ENCODE results near the gene RIOK3. TPM values are rescaled to one million over a fixed set of nuclear protein-coding genes. Genes with fewer than 3 reads are reported as not detected.
A peak's percentile ranks its signal among the peaks of the same experiment; 100 is the strongest.

Gene RIOK3
- total RNA-seq, 2 donors from 2014 or later, result 71.5 to 95.4 TPM

- no peaks in the 10 kb centered on the region for H3K36me3 Mint-ChIP-seq
- H3K27me3 Mint-ChIP-seq, result no peaks in the 10 kb centered on the region
- H3K27ac Mint-ChIP-seq, result peak overlapping the region; percentile 66 to 69
- peaks cover 8 to 19% of the 10 kb centered on the region in 2 donors for H3K4me1 Mint-ChIP-seq (ENCODE audit: low read depth in 2 of 2)
- H3K9me3 Mint-ChIP-seq, result no peaks in the 10 kb centered on the region
- peak overlapping the region; percentile 90 for H3K4me3 Mint-ChIP-seq
- DNase-seq (ENCODE audit: low spot score), result peak; percentile 89
- peak; percentile 98 to 99 for ATAC-seq
Observed at GRCh38 chr18:23437357-23438045, 15.6 kb upstream of the RIOK3 start.

- H3K36me3 Mint-ChIP-seq, result no peaks in the 10 kb centered on the region
- peak overlapping the region; percentile 90 for H3K4me3 Mint-ChIP-seq
- peak overlapping the region in 1 of 2 donors; percentile 66 for H3K27ac Mint-ChIP-seq
- H3K9me3 Mint-ChIP-seq, result no peaks in the 10 kb centered on the region
- no peak for DNase-seq (ENCODE audit: low spot score)
- peaks cover 8 to 19% of the 10 kb centered on the region in 2 donors for H3K4me1 Mint-ChIP-seq (ENCODE audit: low read depth in 2 of 2)
- no peak for ATAC-seq
- H3K27me3 Mint-ChIP-seq, result no peaks in the 10 kb centered on the region
Observed at GRCh38 chr18:23438046-23438377, 15.1 kb upstream of the RIOK3 start.

DNA sequence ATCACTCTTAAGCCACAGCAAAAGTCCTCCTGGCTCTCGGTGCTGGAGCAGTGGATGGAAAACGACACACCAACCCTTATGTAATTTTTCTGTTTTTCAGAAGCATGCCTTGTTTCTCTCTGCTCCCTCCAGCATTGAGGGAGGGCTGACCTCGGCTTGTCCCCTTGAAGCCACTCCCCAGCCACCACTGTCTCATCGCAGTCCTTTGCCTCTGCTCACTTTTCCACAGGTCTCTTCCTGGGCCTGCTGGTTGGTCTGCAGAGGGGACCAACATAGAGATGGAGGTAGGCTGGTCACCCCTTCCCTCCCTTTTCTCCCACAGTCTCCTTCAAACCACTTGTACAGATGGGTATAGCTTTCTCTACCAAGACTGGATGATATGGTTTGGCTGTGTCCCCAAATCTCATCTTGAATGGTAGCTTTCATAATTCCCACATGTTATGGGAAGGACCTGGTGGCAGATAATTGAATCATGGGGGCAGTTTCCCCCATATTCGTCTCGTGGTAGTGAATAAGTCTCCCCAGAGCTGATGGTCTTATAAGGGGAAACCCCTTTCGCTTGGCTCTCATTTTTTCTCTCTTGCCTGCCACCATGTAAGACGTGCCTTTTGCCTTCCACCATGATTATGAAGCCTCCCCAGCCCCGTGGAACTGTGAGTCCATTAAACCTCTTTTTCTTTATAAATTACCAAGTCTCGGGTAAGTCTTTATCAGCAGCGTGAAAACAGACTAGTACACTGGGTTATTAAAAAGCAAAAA, 14.3 kb upstream of the RIOK3 start:
- no peaks in the 10 kb centered on the region for H3K36me3 Mint-ChIP-seq
- DNase-seq (ENCODE audit: low spot score) (no peak), ATAC-seq (no peak)
- H3K4me1 Mint-ChIP-seq (ENCODE audit: low read depth in 2 of 2), result peaks cover 8 to 19% of the 10 kb centered on the region in 2 donors
- no peaks in the 10 kb centered on the region for H3K27me3 Mint-ChIP-seq
- H3K4me3 Mint-ChIP-seq, result peak overlapping the region; percentile 90
- H3K9me3 Mint-ChIP-seq, result no peaks in the 10 kb centered on the region
- peak overlapping the region in 1 of 2 donors; percentile 40 for H3K27ac Mint-ChIP-seq

DNA sequence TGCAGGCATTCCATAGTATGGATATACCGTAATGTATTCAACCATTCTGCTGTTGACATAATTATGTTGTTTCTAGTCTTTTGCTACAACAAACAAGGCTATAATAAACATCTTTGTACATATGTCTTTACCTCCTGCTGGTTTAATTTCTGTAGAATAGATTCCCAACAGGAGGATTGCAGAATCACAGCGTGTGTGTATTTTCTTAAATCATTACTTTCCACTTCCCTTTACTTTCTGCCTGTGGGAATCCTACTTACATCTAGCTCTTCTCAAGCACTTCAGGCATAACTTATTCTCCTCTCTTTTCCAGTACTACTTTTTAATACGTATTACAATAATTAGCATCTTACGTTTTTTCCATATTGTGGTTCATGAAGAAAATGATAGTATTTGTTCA, 13.0 kb upstream of the RIOK3 start:
- no peak for ATAC-seq
- Mint-ChIP-seq H3K36me3 (no peaks in the 10 kb centered on the region), H3K4me1 (ENCODE audit: low read depth in 2 of 2) (peaks cover 8 to 16% of the 10 kb centered on the region in 2 donors), H3K4me3 (no peak overlapping the region), H3K27ac (peak overlapping the region in 1 of 2 donors; percentile 53), H3K27me3 (no peaks in the 10 kb centered on the region), H3K9me3 (no peaks in the 10 kb centered on the region)
- no peak for DNase-seq (ENCODE audit: low spot score)

DNA sequence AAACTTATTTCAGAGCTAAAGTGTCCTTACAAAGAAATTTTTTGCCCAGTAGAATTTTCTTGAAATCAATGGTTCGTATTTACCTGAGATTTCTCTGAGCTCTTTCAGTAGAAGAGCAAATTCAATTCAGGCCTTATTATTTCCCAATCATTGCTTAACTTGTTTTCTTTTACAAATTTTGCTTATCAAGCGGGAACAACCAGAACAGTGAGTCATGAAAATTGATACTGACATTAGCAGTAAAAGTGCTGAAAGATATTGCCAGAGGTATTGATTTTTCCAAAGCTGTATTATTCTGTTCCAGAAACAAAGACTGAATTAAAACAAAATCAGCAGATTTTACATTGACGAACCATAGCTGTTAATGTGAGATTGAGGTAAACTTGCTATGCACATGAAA, 10.1 kb upstream of the RIOK3 start:
- peaks cover 8% of the 10 kb centered on the region in 2 donors for H3K4me1 Mint-ChIP-seq (ENCODE audit: low read depth in 2 of 2)
- no peaks in the 10 kb centered on the region for H3K27me3 Mint-ChIP-seq
- no peak overlapping the region for H3K27ac Mint-ChIP-seq
- H3K4me3 Mint-ChIP-seq, result no peak overlapping the region
- ATAC-seq (no peak), DNase-seq (ENCODE audit: low spot score) (no peak)
- no peaks in the 10 kb centered on the region for H3K9me3 Mint-ChIP-seq
- H3K36me3 Mint-ChIP-seq, result no peaks in the 10 kb centered on the region

GRCh38 chr18:23448291-23448690, 4.8 kb upstream of the RIOK3 start:
- H3K27ac Mint-ChIP-seq, result no peak overlapping the region
- DNase-seq (ENCODE audit: low spot score), result no peak
- H3K36me3 Mint-ChIP-seq, result no peaks in the 10 kb centered on the region
- H3K27me3 Mint-ChIP-seq, result no peaks in the 10 kb centered on the region
- no peaks in the 10 kb centered on the region for H3K9me3 Mint-ChIP-seq
- peaks cover 18 to 23% of the 10 kb centered on the region in 2 donors for H3K4me1 Mint-ChIP-seq (ENCODE audit: low read depth in 2 of 2)
- no peak for ATAC-seq
- no peak overlapping the region for H3K4me3 Mint-ChIP-seq

- H3K4me3 Mint-ChIP-seq, result no peak overlapping the region
- no peaks in the 10 kb centered on the region for H3K9me3 Mint-ChIP-seq
- H3K27ac Mint-ChIP-seq, result peak overlapping the region in 1 of 2 donors; percentile 47
- H3K4me1 Mint-ChIP-seq (ENCODE audit: low read depth in 2 of 2), result peaks cover 28 to 35% of the 10 kb centered on the region in 2 donors
- H3K27me3 Mint-ChIP-seq, result no peaks in the 10 kb centered on the region
- DNase-seq (ENCODE audit: low spot score), result no peak
- H3K36me3 Mint-ChIP-seq, result no peaks in the 10 kb centered on the region
- ATAC-seq, result no peak
Observed at GRCh38 chr18:23450022-23450421, 3.1 kb upstream of the RIOK3 start.

- peak overlapping the region; percentile 96 to 99 for H3K27ac Mint-ChIP-seq
- peak overlapping the region; percentile 99 for H3K4me3 Mint-ChIP-seq
Observed at GRCh38 chr18:23451011-23451410, 2.1 kb upstream of the RIOK3 start.

DNA sequence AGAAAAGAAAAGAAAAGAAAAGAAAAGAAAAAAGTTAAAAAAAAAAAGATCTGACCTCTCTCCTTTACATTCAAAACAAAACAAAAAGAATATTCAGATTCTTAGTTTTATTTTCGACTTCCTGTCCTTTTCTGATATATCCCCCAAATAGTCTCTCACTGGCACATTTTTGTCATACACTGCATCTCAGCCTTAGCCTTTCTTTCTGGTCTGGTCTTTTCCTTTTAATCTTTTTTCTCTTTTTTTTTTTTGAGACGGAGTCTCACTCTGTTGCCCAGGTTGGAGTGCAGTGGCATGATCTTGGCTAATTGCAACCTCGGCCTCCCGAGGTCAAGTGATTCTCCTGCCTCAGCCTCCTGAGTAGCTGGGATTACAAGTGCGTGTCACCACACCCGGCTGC, 1.6 kb upstream of the RIOK3 start:
- H3K27me3 Mint-ChIP-seq, result no peaks in the 10 kb centered on the region
- H3K4me3 Mint-ChIP-seq, result peak overlapping the region; percentile 99
- H3K4me1 Mint-ChIP-seq (ENCODE audit: low read depth in 2 of 2), result peaks cover 29 to 36% of the 10 kb centered on the region in 2 donors
- ATAC-seq (no peak), DNase-seq (ENCODE audit: low spot score) (no peak)
- H3K27ac Mint-ChIP-seq, result peak overlapping the region; percentile 96 to 99
- H3K9me3 Mint-ChIP-seq, result no peaks in the 10 kb centered on the region
- H3K36me3 Mint-ChIP-seq, result no peaks in the 10 kb centered on the region

More at GRCh38 chr18:23451011-23451410, 2.1 kb upstream of the RIOK3 start:
- Mint-ChIP-seq H3K36me3 (no peaks in the 10 kb centered on the region), H3K4me1 (ENCODE audit: low read depth in 2 of 2) (peaks cover 29 to 36% of the 10 kb centered on the region in 2 donors), H3K9me3 (no peaks in the 10 kb centered on the region), H3K27me3 (no peaks in the 10 kb centered on the region)
- no peak for DNase-seq (ENCODE audit: low spot score)
- no peak for ATAC-seq

- Mint-ChIP-seq H3K27ac (peak overlapping the region; percentile 96 to 99), H3K27me3 (no peaks in the 10 kb centered on the region), H3K4me1 (ENCODE audit: low read depth in 2 of 2) (peaks cover 35 to 44% of the 10 kb centered on the region in 2 donors), H3K36me3 (no peaks in the 10 kb centered on the region), H3K9me3 (no peaks in the 10 kb centered on the region), H3K4me3 (peak overlapping the region; percentile 99)
- DNase-seq (ENCODE audit: low spot score) (no peak), ATAC-seq (no peak)
Observed at GRCh38 chr18:23452347-23452727, 750 bp upstream of the RIOK3 start.

DNA sequence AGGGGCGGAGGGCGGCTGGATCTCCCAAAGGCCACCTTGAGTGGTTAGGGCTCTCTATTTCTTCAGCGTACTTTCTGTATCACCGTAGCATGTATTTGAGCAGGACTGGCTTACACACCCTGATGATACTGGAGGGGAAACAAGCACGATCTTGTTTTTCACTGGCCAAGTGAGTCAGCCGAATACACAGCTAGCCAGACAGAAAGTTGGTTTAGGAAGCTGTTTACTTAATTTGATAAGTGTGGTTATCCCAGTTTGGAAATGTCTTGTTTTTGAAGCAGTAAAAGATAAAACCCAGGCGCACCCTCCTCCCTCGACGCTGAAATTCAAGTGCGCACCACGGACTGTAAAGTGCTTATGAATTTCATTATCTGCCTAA, 582 bp downstream of the RIOK3 start:
- Mint-ChIP-seq H3K27me3 (no peaks in the 10 kb centered on the region), H3K9me3 (no peaks in the 10 kb centered on the region), H3K27ac (peak overlapping the region; percentile 96 to 99), H3K4me1 (ENCODE audit: low read depth in 2 of 2) (peaks cover 46 to 57% of the 10 kb centered on the region in 2 donors), H3K4me3 (peak overlapping the region; percentile 99), H3K36me3 (no peaks in the 10 kb centered on the region)
- DNase-seq (ENCODE audit: low spot score) (no peak), ATAC-seq (peak; percentile 7 to 45)

GRCh38 chr18:23456835-23457234, 3.7 kb downstream of the RIOK3 start:
- H3K27ac Mint-ChIP-seq, result peak overlapping the region in 1 of 2 donors; percentile 20
- no peaks in the 10 kb centered on the region for H3K9me3 Mint-ChIP-seq
- peaks cover 64 to 73% of the 10 kb centered on the region in 2 donors for H3K4me1 Mint-ChIP-seq (ENCODE audit: low read depth in 2 of 2)
- DNase-seq (ENCODE audit: low spot score) (no peak), ATAC-seq (no peak)
- H3K4me3 Mint-ChIP-seq, result peak overlapping the region; percentile 4
- no peaks in the 10 kb centered on the region for H3K27me3 Mint-ChIP-seq
- H3K36me3 Mint-ChIP-seq, result peaks cover 6% of the 10 kb centered on the region

- H3K27ac Mint-ChIP-seq, result peak overlapping the region; percentile 46 to 58
- peaks cover 58 to 65% of the 10 kb centered on the region in 2 donors for H3K4me1 Mint-ChIP-seq (ENCODE audit: low read depth in 2 of 2)
- H3K36me3 Mint-ChIP-seq, result peaks cover 17% of the 10 kb centered on the region
Observed at GRCh38 chr18:23458830-23459529, 5.9 kb downstream of the RIOK3 start.

DNA sequence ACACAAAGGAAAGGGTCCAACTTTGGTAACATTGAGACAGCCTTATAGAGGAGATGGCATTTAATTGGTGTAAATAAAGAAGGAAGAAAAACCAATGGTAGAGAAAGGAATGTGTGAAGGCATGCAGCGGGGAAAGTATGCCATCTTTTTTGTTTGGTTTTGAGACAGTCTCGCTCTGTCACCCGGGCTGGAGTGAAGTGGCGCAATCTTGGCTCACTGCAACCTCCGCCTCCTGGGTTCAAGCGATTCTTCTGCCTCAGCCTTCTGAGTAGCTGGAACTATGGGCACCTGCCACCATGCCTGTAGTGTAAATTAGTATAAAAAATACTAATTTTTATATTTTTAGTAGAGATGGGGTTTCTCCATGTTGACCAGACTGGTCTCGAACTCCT, 6.4 kb downstream of the RIOK3 start:
- Mint-ChIP-seq H3K27me3 (no peaks in the 10 kb centered on the region), H3K4me1 (ENCODE audit: low read depth in 2 of 2) (peaks cover 54 to 59% of the 10 kb centered on the region in 2 donors), H3K36me3 (peaks cover 17% of the 10 kb centered on the region), H3K4me3 (no peak overlapping the region), H3K27ac (peak overlapping the region in 1 of 2 donors; percentile 58), H3K9me3 (no peaks in the 10 kb centered on the region)
- DNase-seq (ENCODE audit: low spot score) (no peak), ATAC-seq (no peak)

More at GRCh38 chr18:23458830-23459529, 5.9 kb downstream of the RIOK3 start:
- H3K9me3 Mint-ChIP-seq, result no peaks in the 10 kb centered on the region
- DNase-seq (ENCODE audit: low spot score) (no peak), ATAC-seq (peak; percentile 69 to 78)
- no peaks in the 10 kb centered on the region for H3K27me3 Mint-ChIP-seq
- H3K4me3 Mint-ChIP-seq, result peak overlapping the region; percentile 58

Measured in natural killer cell treated with Interleukin-12 subunit alpha and Interleukin-12 subunit beta and Interleukin-15 and Interleukin-18, amount 100 ng/mL, for 72 hours (primary cell).